KMS-11 (cell line): ENCODE measurements around the gene INTS14.
"Not testable (repeated sequence)": the region's sequence is repeated elsewhere in the genome, so short reads cannot be mapped to it uniquely, and the experiment has no call there.

Experiments
- H2AFZ ChIP-seq: fragments of 200-600 bp; sonication (generic); 2 replicates; pipeline ENCODE4 v1.6.1; 2016; ENCODE audit warnings: antibody characterized with exemption, mixed run types, low read depth
- H3K27ac ChIP-seq: fragments of 200-600 bp; sonication (generic); 2 replicates; pipeline ENCODE4 v1.6.1; 2016; ENCODE audit warnings: mild to moderate bottlenecking, mixed run types
- H3K27me3 ChIP-seq: fragments of 200-600 bp; sonication (generic); 2 replicates; pipeline ENCODE4 v1.6.1; 2017; ENCODE audit warnings: mild to moderate bottlenecking, low read depth, mixed run types, moderate library complexity; ENCODE audit not compliant: insufficient read depth
- H3K36me3 ChIP-seq: fragments of 200-600 bp; sonication (generic); 2 replicates; pipeline ENCODE4 v1.6.1; 2017; ENCODE audit warnings: mild to moderate bottlenecking, mixed run types; ENCODE audit not compliant: insufficient read depth
- H3K4me1 ChIP-seq: fragments of 200-600 bp; sonication (generic); 2 replicates; pipeline ENCODE4 v1.6.1; 2016; ENCODE audit warnings: mild to moderate bottlenecking, low read depth, mixed run types; ENCODE audit not compliant: poor library complexity, severe bottlenecking
- H3K4me2 ChIP-seq: fragments of 200-600 bp; sonication (generic); 2 replicates; pipeline ENCODE4 v1.7.0; 2016; ENCODE audit warnings: mild to moderate bottlenecking, mixed run types
- H3K4me3 ChIP-seq: fragments of 200-600 bp; sonication (generic); IDR thresholded peaks from 2 replicates; pipeline ENCODE4 v1.6.1; 2017; ENCODE audit warnings: low read depth, low read length, mixed read lengths; ENCODE audit not compliant: insufficient read depth
- H3K79me2 ChIP-seq: fragments of 200-600 bp; sonication (generic); 2 replicates; pipeline ENCODE4 v1.6.1; 2016; ENCODE audit warnings: low read depth, mixed run types; ENCODE audit not compliant: insufficient read depth
- H3K9ac ChIP-seq: fragments of 200-600 bp; sonication (generic); 2 replicates; pipeline ENCODE4 v1.6.1; 2016; ENCODE audit warnings: mild to moderate bottlenecking, mixed run types
- H4K20me1 ChIP-seq: fragments of 200-600 bp; sonication (generic); 2 replicates; pipeline ENCODE4 v1.6.1; 2016; ENCODE audit warnings: mild to moderate bottlenecking, mixed run types; ENCODE audit not compliant: insufficient read depth
- CTCF ChIP-seq: fragments of 200-600 bp; sonication (generic); conservative IDR thresholded peaks from 2 replicates; pipeline ENCODE4 v1.6.1; 2017; ENCODE audit warnings: low read depth, mild to moderate bottlenecking, antibody characterized with exemption, low read length, moderate library complexity, mixed read lengths

The INTS14 gene

GRCh38 chr15:65618560-65619109, 7.7 kb upstream of the INTS14 start:
- Histone ChIP-seq H2AFZ (no peak overlapping the region), H4K20me1 (no peaks in the 10 kb centered on the region), H3K4me3 (no peak overlapping the region), H3K9ac (no peak overlapping the region), H3K27ac (no peak overlapping the region), H3K79me2 (no peaks in the 10 kb centered on the region), H3K4me1 (no peaks in the 10 kb centered on the region), H3K27me3 (no peaks in the 10 kb centered on the region), H3K36me3 (no peaks in the 10 kb centered on the region), H3K4me2 (no peak overlapping the region)
- no peak for TF ChIP-seq CTCF

- H3K4me1 ChIP-seq, H4K20me1 ChIP-seq, H3K27ac ChIP-seq, H3K9ac ChIP-seq, H3K4me3 ChIP-seq, H3K79me2 ChIP-seq, H3K36me3 ChIP-seq, H3K4me2 ChIP-seq, H2AFZ ChIP-seq, H3K27me3 ChIP-seq: not testable (repeated sequence)
These were observed 5.0 kb upstream of the INTS14 start for GRCh38 chr15:65615887-65616286.

- H3K27ac ChIP-seq: no peak overlapping the region
- no peak overlapping the region for H3K9ac ChIP-seq
- no peak overlapping the region for H3K4me3 ChIP-seq
- no peak for TF ChIP-seq CTCF
- H3K4me2 ChIP-seq: no peak overlapping the region
- H3K36me3 ChIP-seq: no peaks in the 10 kb centered on the region
- no peaks in the 10 kb centered on the region for H4K20me1 ChIP-seq
- no peak overlapping the region for H2AFZ ChIP-seq
- H3K79me2 ChIP-seq: peaks cover 26% of the 10 kb centered on the region
- H3K4me1 ChIP-seq: peaks cover 20% of the 10 kb centered on the region
- H3K27me3 ChIP-seq: no peaks in the 10 kb centered on the region
These were observed 2.2 kb upstream of the INTS14 start for GRCh38 chr15:65612949-65613744.

GRCh38 chr15:65612616-65612946, 1.6 kb upstream of the INTS14 start:
- Histone ChIP-seq H3K79me2 (peaks cover 30% of the 10 kb centered on the region), H3K9ac (no peak overlapping the region), H2AFZ (no peak overlapping the region), H3K27ac (no peak overlapping the region), H3K4me2 (no peak overlapping the region), H3K4me3 (no peak overlapping the region), H3K36me3 (no peaks in the 10 kb centered on the region), H3K4me1 (peaks cover 20% of the 10 kb centered on the region), H3K27me3 (no peaks in the 10 kb centered on the region), H4K20me1 (no peaks in the 10 kb centered on the region)
- TF ChIP-seq CTCF: no peak
